Stimulated activated CD4-positive, alpha-beta T cell treated with anti-CD3 and anti-CD28 coated beads, TNF-alpha, amount 100 ng/mL, for 1 hour (primary cell): Measurements from ENCODE around the gene FGF14.
"Not testable (repeated sequence)": the region's sequence is repeated elsewhere in the genome, so short reads cannot be mapped to it uniquely, and the experiment has no call there.

ENCODE experiments used
- DNase-seq, 3 donors: peaks; one replicate each; pipeline ENCODE4 v3.0.0-alpha.2; 2020; ENCODE audit warnings: low read depth in 3 of 3, low spot score in 1 of 3

Gene FGF14

DNA sequence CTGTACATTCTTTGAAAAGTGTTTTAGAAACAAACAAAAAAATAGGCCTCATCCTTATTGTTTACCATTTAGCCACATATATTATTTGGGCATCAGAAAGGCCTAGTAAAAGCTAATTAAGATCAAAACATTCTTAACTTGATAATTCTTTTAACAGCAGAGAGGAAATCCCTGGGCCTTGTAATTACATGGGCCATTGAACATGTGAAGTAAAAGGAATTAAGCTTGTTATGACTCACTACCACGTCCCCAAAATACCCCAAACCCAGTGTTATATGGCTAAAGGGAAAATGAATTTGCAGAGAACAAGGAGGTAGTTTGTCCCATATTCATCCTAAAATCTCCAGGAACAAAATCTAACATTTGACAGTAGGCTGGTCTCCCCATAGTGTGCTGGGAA, 509.6 kb downstream of the FGF14 start:
- no peak for DNase-seq

- no peak for DNase-seq
Measured at GRCh38 chr13:101881593-101881992, 520.3 kb downstream of the FGF14 start.

- no peak for DNase-seq
Measured at GRCh38 chr13:101880581-101880980, 521.3 kb downstream of the FGF14 start.

DNA sequence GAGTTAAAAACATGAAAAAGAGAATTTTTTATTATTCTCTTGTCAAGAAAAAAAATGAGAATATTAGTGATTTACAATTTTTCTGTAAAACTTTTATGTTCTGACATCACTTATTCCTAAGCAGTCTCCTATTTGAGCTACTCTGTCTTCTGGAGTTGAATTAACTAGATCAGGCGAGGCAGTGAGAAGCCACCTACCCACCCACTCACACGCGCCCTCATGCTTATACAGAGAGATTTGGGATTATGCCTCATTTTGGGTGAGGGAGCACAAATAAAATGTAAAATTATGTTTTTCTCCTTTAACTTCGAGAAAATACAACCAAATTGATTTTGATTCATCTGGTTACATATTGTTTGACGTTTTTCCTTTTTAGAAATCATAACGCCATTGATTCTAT, 524.9 kb downstream of the FGF14 start:
- DNase-seq = no peak

GRCh38 chr13:101875717-101876393, 526.0 kb downstream of the FGF14 start:
- no peak for DNase-seq

DNA sequence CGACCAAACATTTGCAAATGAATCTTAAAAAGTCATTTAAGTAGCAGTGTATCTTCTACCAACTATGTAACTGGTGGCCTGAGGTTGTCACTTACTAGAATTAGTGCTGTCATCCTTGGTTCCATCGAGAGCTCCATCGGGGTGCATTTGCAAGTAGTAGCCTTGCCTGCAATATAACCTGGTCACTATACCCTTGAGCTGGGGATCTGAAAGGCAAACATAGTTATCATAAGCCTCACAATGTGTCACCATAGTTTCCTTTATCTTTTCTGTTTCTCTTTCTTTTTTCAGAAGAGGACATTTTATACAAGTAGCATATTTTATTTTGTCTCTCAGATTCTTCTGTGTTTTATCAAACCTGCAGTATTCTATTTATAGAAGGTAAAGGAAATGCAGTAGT, 526.8 kb downstream of the FGF14 start:
- DNase-seq = no peak

- no peak for DNase-seq
Measured at GRCh38 chr13:101869553-101869952, 532.3 kb downstream of the FGF14 start.

GRCh38 chr13:101868585-101869469, 533.0 kb downstream of the FGF14 start:
- DNase-seq = no peak

- no peak for DNase-seq
Measured at GRCh38 chr13:101866889-101867581, 534.8 kb downstream of the FGF14 start.

DNA sequence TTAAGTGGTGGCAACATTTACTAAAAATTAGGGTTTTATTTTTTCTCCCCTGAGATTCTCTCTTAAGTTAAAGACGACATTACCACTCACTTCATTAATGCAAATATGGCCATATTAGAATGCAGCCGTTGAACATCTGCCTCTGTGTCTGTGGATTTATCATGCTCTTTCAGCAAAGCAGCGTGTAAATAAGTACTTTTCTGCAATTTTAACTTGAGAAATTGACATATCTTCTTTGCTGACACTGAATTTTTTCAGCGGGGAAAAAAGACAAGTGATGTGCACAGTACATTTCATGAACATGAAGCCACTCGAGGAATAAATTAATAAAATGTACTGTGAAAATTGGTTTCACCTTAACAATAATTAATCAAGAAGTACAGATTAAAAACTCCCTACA, 543.0 kb downstream of the FGF14 start:
- no peak for DNase-seq

- DNase-seq = no peak
Measured at GRCh38 chr13:101846701-101847100, 555.1 kb downstream of the FGF14 start.

DNA sequence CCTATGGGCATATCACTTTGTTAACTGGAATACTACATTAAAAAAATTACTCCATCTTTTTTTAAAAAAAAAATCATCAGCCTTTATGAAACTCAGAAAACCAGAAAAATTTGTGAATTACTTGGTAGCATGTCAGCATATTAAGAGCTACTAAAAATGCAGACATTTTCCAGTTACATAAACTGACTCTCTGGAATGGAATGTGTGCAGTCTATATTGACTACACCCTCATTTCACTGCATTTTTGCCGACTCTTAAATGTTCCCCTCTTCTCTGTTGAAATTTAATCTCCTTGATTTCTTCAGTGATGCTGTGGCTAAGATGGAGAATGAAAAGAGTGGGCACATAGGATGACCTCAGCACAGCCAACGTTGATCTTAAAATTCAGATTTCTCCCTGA, 555.6 kb downstream of the FGF14 start:
- DNase-seq = no peak

DNA sequence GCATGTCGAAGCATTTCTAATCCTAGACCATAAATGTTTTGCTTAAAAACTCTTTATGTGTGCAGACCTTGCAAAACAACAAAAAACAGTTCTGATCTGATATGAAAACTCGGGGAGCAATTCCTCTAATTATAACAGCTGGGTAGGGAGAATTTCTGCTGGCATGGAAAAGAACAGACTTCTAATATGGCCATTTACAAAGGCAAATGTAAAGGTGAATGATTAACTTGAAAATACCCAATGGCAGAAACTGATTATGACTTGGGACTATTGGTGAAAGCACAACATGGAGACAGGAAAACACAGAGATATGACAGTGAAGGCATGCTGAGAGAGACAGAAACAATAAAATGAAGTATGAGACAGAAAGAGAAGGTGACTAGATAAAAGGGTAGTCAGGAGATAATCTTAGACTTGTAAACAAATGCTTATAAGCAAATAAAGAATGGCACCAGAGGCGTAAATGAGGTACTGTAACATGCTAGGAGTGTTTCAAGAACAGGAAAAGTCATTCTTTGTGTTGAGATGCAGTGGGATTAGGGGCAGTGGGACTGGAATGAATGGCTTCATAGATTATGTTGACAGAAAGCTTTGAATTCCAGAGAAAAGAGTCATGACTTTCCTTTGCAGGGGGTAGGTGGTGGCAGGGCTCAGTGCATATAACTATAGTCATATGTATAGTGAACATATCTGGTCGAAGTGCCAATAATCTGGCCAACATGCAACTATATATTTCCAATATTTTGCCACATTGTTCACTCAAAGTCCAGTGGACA, 556.4 kb downstream of the FGF14 start:
- no peak for DNase-seq

GRCh38 chr13:101841698-101842097, 560.1 kb downstream of the FGF14 start:
- no peak for DNase-seq

DNA sequence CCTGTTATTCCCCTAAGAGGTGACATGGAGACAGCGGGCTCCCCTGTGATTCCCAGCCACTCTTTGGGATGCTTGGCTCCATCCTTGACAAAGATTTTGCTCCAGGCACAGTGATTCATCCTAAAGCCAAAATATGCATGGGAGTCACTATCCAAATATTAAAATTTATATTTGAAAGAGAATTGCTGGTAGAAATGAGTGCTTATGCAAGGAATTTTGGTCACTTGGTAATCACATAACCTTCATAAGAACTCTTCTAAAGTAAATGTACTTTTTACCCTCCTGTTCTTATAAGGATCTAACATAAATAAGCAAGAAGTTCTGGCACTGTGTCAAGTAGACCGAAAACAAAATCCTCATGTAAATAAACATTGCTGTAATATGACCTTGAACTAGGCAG, 563.5 kb downstream of the FGF14 start:
- DNase-seq = no peak

DNA sequence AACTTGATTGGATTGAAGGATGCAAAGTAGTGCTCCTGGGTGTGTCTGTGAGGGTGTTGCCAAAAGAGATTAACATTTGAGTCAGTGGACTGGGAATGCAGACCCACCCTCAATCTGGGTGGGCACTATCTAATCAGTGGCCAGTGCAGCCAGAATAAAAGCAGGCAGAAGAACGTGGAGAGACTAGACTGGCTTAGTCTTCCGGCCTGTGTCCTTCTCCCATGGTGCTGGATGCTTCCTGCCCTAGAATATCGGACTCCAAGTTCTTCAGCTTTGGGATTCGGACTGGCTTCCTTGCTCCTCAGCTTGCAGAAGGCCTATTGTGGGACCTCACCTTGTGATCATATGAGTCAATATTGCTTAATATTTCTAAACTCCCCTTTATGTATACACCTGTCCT, 564.1 kb downstream of the FGF14 start:
- not testable (repeated sequence) for DNase-seq

- no peak for DNase-seq
Measured at GRCh38 chr13:101837288-101837687, 564.6 kb downstream of the FGF14 start.

DNA sequence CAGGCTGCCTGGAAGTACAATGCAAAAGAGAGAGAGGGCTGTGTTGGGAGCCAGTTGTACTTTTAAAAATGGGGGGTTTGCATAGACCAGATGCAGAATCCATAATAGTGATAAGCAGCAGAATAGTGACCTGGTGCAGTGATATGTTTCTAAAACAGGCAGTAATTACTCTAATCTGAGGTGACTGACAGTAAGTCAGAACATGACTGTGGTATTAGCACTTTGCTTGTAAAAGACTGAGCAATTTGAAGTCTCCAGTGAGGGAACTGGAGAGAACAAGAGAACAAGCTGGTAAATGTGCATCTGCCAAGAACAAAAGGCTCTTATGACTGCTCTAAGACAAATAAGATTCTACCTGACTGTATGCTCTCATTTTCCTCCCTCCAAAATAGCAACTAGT, 565.9 kb downstream of the FGF14 start:
- DNase-seq = no peak

DNA sequence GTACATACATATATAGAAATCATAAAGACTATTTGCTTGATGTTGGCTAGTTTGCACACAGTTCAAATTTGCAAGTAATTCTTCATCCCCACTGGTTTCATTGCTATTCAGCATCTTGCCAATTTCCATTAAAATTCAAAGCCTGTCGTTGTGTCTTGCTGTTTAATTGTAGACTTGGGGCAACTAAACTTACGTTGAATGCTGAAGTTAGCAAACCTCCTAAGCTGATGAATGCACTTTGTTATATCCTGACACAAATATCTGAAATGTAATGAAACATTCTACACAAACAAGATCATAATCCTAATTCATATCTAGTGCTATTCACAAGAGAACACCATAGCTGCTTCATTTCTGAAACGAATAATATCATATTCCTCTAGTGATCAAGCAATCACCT, 568.2 kb downstream of the FGF14 start:
- DNase-seq = no peak

- DNase-seq = no peak
Measured at GRCh38 chr13:101830035-101830434, 571.8 kb downstream of the FGF14 start.

DNA sequence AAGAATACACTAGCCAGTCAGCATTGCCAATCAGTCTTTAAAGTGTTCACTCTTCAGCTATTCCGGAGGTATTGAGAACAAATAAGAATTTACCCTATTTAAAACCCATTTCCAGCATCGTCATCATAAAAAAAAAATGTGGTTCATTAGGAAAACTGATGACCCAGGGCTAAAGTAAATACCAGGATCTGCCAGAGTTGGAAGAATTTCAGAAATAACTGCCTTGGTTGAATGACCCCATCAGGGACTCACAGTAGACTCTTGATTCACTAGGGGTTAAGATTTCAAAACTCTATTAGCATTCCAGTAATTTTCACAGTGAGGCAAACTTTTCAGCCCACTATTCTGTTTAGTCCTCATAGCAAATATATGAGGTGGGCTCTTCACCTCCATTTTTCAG, 572.4 kb downstream of the FGF14 start:
- no peak for DNase-seq
